H1 (cell line): Measurements from ENCODE around the gene MGST3. TPM values are rescaled to one million over a fixed set of nuclear protein-coding genes. Genes with fewer than 3 reads are reported as not detected.

Experiments used
- CTCF ChIA-PET: fragments of 300-600 bp; sonication (Branson Sonifier 250); formaldehyde crosslinking; loops from one replicate; lab custom pipeline; 2021; ENCODE audit not compliant: partially characterized antibody; lab: Charles Lee
- POLR2A ChIA-PET: fragments of 300-600 bp; sonication (Branson Sonifier 250); formaldehyde crosslinking; loops from one replicate; lab custom pipeline; 2021; ENCODE audit warnings: inconsistent platforms; ENCODE audit not compliant: partially characterized antibody; lab: Charles Lee
- DNase-seq, 2 experiments: peaks; one replicate each; pipeline versions ENCODE4 v3.0.0 to v3.0.0-alpha.2; 2010 to 2022; ENCODE audit warnings: low spot score in 2 of 2, low read depth in 1 of 2, mixed read lengths in 1 of 2
- FAIRE-seq: peaks from 2 replicates; lab custom pipeline; 2011; peaks lifted over from hg19 to GRCh38; lab: Jason Lieb, UNC
- H2AFZ ChIP-seq: 2 replicates; pipeline ENCODE4 v1.8.1; 2012; ENCODE audit warnings: low read length, inconsistent platforms
- H2AK5ac ChIP-seq: 2 replicates; pipeline ENCODE4 v1.6.1; 2013; ENCODE audit warnings: low read depth, low read length
- H2BK120ac ChIP-seq: replicated peaks from 2 replicates; pipeline ENCODE3; 2013; ENCODE audit warnings: low read depth, low read length, inconsistent platforms
- H2BK12ac ChIP-seq: 2 replicates; pipeline ENCODE4 v1.6.1; 2013; ENCODE audit warnings: low read depth, low read length
- H2BK15ac ChIP-seq: 2 replicates; pipeline ENCODE4 v1.6.1; 2013; ENCODE audit warnings: low read length
- H2BK20ac ChIP-seq: 2 replicates; pipeline ENCODE4 v1.6.1; 2013; ENCODE audit warnings: low read length
- H2BK5ac ChIP-seq: 2 replicates; pipeline ENCODE4 v1.6.1; 2013; ENCODE audit warnings: low read depth, low read length
- H3K14ac ChIP-seq: 2 replicates; pipeline ENCODE4 v1.6.1; 2013; ENCODE audit warnings: inconsistent platforms; ENCODE audit not compliant: insufficient read length
- H3K18ac ChIP-seq: 2 replicates; pipeline ENCODE4 v1.6.1; 2013; ENCODE audit warnings: low read length; ENCODE audit errors: extremely low read depth
- H3K23ac ChIP-seq: 2 replicates; pipeline ENCODE4 v1.6.1; 2013; ENCODE audit warnings: inconsistent platforms; ENCODE audit not compliant: insufficient read length
- H3K23me2 ChIP-seq: 2 replicates; pipeline ENCODE4 v1.6.1; 2013; ENCODE audit warnings: low read depth, low read length
- H3K27ac ChIP-seq: 2 replicates; pipeline ENCODE4 v1.6.1; 2011; ENCODE audit warnings: low read depth, low read length, inconsistent platforms
- H3K27me3 ChIP-seq, 4 experiments: replicated peaks in 1 of 4; 1 replicate in 1 of 4; 2 replicates in 3 of 4; pipeline versions ENCODE4 v1.6.1 to v1.8.1; 2011 to 2013; ENCODE audit warnings: low read length in 3 of 4, mild to moderate bottlenecking in 3 of 4, inconsistent platforms in 2 of 4, mixed read lengths in 2 of 4, moderate library complexity in 1 of 4; ENCODE audit not compliant: control insufficient read depth in 3 of 4, insufficient read depth in 3 of 4; ENCODE audit errors: extremely low read depth in 1 of 4
- H3K36me3 ChIP-seq, 4 experiments: 2 replicates each; pipeline versions ENCODE4 v1.6.1 to v1.8.1; 2011 to 2013; ENCODE audit warnings: mild to moderate bottlenecking in 4 of 4, low read length in 3 of 4, moderate library complexity in 2 of 4, control low read depth in 1 of 4, inconsistent platforms in 1 of 4; ENCODE audit not compliant: insufficient read depth in 4 of 4, control insufficient read depth in 2 of 4
- H3K4ac ChIP-seq: replicated peaks from 2 replicates; pipeline ENCODE3; 2013; ENCODE audit warnings: low read length, low read depth, mixed read lengths, inconsistent platforms; ENCODE audit not compliant: insufficient read length
- H3K4me1 ChIP-seq, 4 experiments: replicated peaks in 1 of 4; 1 replicate in 1 of 4; 2 replicates in 3 of 4; pipeline versions ENCODE4 v1.6.1 to v1.8.1; 2011 to 2013; ENCODE audit warnings: low read length in 3 of 4, inconsistent platforms in 2 of 4, mixed read lengths in 1 of 4; ENCODE audit not compliant: insufficient read depth in 4 of 4, control insufficient read depth in 3 of 4
- H3K4me2 ChIP-seq, 2 experiments: 2 replicates each; pipeline versions ENCODE4 v1.6.1 to v1.8.1; 2011 to 2013; ENCODE audit warnings: low read depth in 2 of 2, low read length in 2 of 2, control low read depth in 1 of 2, inconsistent platforms in 1 of 2, mild to moderate bottlenecking in 1 of 2; ENCODE audit not compliant: insufficient read depth in 1 of 2
- H3K4me3 ChIP-seq, 4 experiments: fragments of 200-600, 300-600 bp in 1 of 4; sonication (generic), shearing (Covaris generic), sonication (Bioruptor Twin) in 1 of 4; 2 replicates each; pipeline versions ENCODE4 v1.5.1 to v1.8.1; 2011 to 2016; ENCODE audit warnings: low read length in 4 of 4, low read depth in 3 of 4, control low read depth in 2 of 4, inconsistent platforms in 2 of 4, mild to moderate bottlenecking in 2 of 4, mixed read lengths in 1 of 4, moderate library complexity in 1 of 4; ENCODE audit not compliant: insufficient read depth in 2 of 4; ENCODE audit errors: extremely low read depth in 1 of 4
- H3K56ac ChIP-seq: replicated peaks from 2 replicates; pipeline ENCODE3; 2013; ENCODE audit warnings: low read depth, mild to moderate bottlenecking, mixed read lengths, low read length, inconsistent platforms; ENCODE audit not compliant: insufficient read length
- H3K79me1 ChIP-seq: 2 replicates; pipeline ENCODE4 v1.6.1; 2013; ENCODE audit warnings: low read depth, low read length, control low read depth
- H3K79me2 ChIP-seq, 2 experiments: 2 replicates each; pipeline versions ENCODE4 v1.6.1 to v1.8.1; 2012 to 2013; ENCODE audit warnings: low read length in 2 of 2, mild to moderate bottlenecking in 2 of 2, inconsistent platforms in 1 of 2; ENCODE audit not compliant: insufficient read depth in 2 of 2, control insufficient read depth in 1 of 2
- H3K9ac ChIP-seq, 4 experiments: replicated peaks in 1 of 4; 1 replicate in 1 of 4; 2 replicates in 3 of 4; pipeline versions ENCODE4 v1.6.1 to v1.8.1; 2011 to 2013; ENCODE audit warnings: low read depth in 3 of 4, low read length in 3 of 4, control low read depth in 2 of 4, mild to moderate bottlenecking in 2 of 4, moderate library complexity in 2 of 4, inconsistent platforms in 1 of 4; ENCODE audit errors: extremely low read depth in 1 of 4
- H3K9me3 ChIP-seq, 2 experiments: 2 replicates each; pipeline versions ENCODE4 v1.6.1 to v1.8.1; 2012 to 2013; ENCODE audit warnings: mild to moderate bottlenecking in 2 of 2, moderate library complexity in 2 of 2, control low read depth in 1 of 2, inconsistent platforms in 1 of 2, low read depth in 1 of 2, low read length in 1 of 2, mixed read lengths in 1 of 2; ENCODE audit not compliant: insufficient read depth in 2 of 2
- H4K20me1 ChIP-seq, 2 experiments: replicated peaks in 1 of 2; 2 replicates each; pipeline versions ENCODE3 to v1.8.1; 2011 to 2013; ENCODE audit warnings: inconsistent platforms in 2 of 2, low read length in 2 of 2, mild to moderate bottlenecking in 1 of 2; ENCODE audit not compliant: insufficient read depth in 2 of 2, control insufficient read depth in 1 of 2
- H4K5ac ChIP-seq: 2 replicates; pipeline ENCODE4 v1.6.1; 2013; ENCODE audit warnings: low read length, low read depth, mixed read lengths, inconsistent platforms; ENCODE audit not compliant: insufficient read length
- H4K8ac ChIP-seq: 2 replicates; pipeline ENCODE4 v1.8.0; 2013; ENCODE audit warnings: mild to moderate bottlenecking, moderate library complexity, low read length, inconsistent platforms; ENCODE audit not compliant: insufficient read depth; ENCODE audit errors: extremely low read depth
- H4K91ac ChIP-seq: replicated peaks from 2 replicates; pipeline ENCODE3; 2013; ENCODE audit warnings: low read length, mixed read lengths, inconsistent platforms; ENCODE audit not compliant: insufficient read length
- CBX5 ChIP-seq: fragments of 300-800, 300-1000 bp; sonication (generic); IDR thresholded peaks from 2 replicates; pipeline ENCODE4 v1.7.1; 2016; ENCODE audit warnings: antibody characterized with exemption, low read length, low read depth
- EGR1 ChIP-seq: IDR thresholded peaks from 2 replicates; pipeline ENCODE4 v1.6.1; 2011; ENCODE audit warnings: low read depth, low read length, borderline replicate concordance
- EP300 ChIP-seq, 2 experiments: IDR thresholded peaks; 1 replicate in 1 of 2; 2 replicates in 1 of 2; pipeline ENCODE4 v1.6.1; 2011 to 2012; ENCODE audit warnings: low read depth in 2 of 2, low read length in 2 of 2, mild to moderate bottlenecking in 2 of 2, borderline replicate concordance in 1 of 2, inconsistent platforms in 1 of 2, moderate library complexity in 1 of 2
- FOSL1 ChIP-seq: IDR thresholded peaks from 2 replicates; pipeline ENCODE4 v1.6.1; 2011; ENCODE audit warnings: mild to moderate bottlenecking, low read depth, low read length, moderate library complexity; ENCODE audit not compliant: insufficient read depth
- GTF2F1 ChIP-seq: IDR thresholded peaks from 2 replicates; pipeline ENCODE4 v1.6.1; 2012; ENCODE audit warnings: low read depth, low read length, improper control_type of control experiment, borderline replicate concordance
- HDAC2 ChIP-seq, 2 experiments: fragments of 300-600 bp in 1 of 2; sonication (generic) in 1 of 2; IDR thresholded peaks; 2 replicates each; pipeline ENCODE4 v1.6.1; 2011 to 2012; ENCODE audit warnings: low read depth in 2 of 2, low read length in 2 of 2, mild to moderate bottlenecking in 2 of 2, moderate library complexity in 2 of 2, borderline replicate concordance in 1 of 2, inconsistent platforms in 1 of 2
- PHF8 ChIP-seq: fragments of 200-600 bp; sonication (generic); conservative IDR thresholded peaks from 2 replicates; pipeline ENCODE4 v1.7.1; 2012; ENCODE audit warnings: low read depth, mild to moderate bottlenecking, inconsistent platforms, low read length, moderate library complexity
- RAD21 ChIP-seq, 2 experiments: IDR thresholded peaks in 1 of 2; conservative IDR thresholded peaks in 1 of 2; 2 replicates each; pipeline ENCODE4 v1.6.1; 2011; ENCODE audit warnings: low read depth in 2 of 2, low read length in 2 of 2, improper control_type of control experiment in 1 of 2, inconsistent platforms in 1 of 2, mild to moderate bottlenecking in 1 of 2, moderate library complexity in 1 of 2
- RBBP5 ChIP-seq: IDR thresholded peaks from 2 replicates; pipeline ENCODE4 v1.7.1; 2012; ENCODE audit warnings: low read depth, mild to moderate bottlenecking, inconsistent platforms, low read length, moderate library complexity, borderline replicate concordance
- SAP30 ChIP-seq: fragments of 300-600 bp; sonication (generic); IDR thresholded peaks from 2 replicates; pipeline ENCODE4 v1.7.1; 2012; ENCODE audit warnings: low read length, moderate library complexity, mild to moderate bottlenecking, inconsistent platforms; ENCODE audit not compliant: insufficient read depth, insufficient replicate concordance
- SP2 ChIP-seq: IDR thresholded peaks from 2 replicates; pipeline ENCODE4 v1.6.1; 2012; ENCODE audit warnings: mild to moderate bottlenecking, low read length, inconsistent platforms
- SUZ12 ChIP-seq: fragments of 200-600 bp; sonication (generic); IDR thresholded peaks from 2 replicates; pipeline ENCODE4 v1.6.1; 2012; ENCODE audit warnings: mild to moderate bottlenecking, inconsistent platforms, low read length, moderate library complexity, mixed read lengths
- TAF7 ChIP-seq: optimal IDR thresholded peaks from 2 replicates; pipeline ENCODE3; 2011; ENCODE audit warnings: low read depth, mild to moderate bottlenecking, inconsistent platforms, low read length, moderate library complexity, borderline replicate concordance
- WGBS, 2 experiments: shearing (Covaris generic) in 1 of 2; methylation state at CpG; one replicate each; pipeline versions ENCODE4 v1.1.6 to v1.1.7; 2013 to 2015; ENCODE audit warnings: low lambda C conversion rate in 2 of 2, mixed read lengths in 2 of 2, inconsistent platforms in 1 of 2, low coverage in 1 of 2, missing lambda C conversion rate in 1 of 2; ENCODE audit not compliant: insufficient replicate concordance in 2 of 2, insufficient coverage in 1 of 2, insufficient read length in 1 of 2; ENCODE audit errors: extremely low coverage in 1 of 2, missing lambda C conversion rate in 1 of 2; 5-methylcytosine and 5-hydroxymethylcytosine counted together
- polyA plus RNA-seq, 7 experiments: library from polyadenylated mRNA; depleted of rRNA in 3 of 7; stranded (reverse) in 5 of 7; unstranded in 2 of 7; fragments of >200 nt in 5 of 7; fragments of 200-250 nt in 2 of 7; gene quantifications; 1 replicate in 5 of 7; 2 replicates in 1 of 7; 4 replicates in 1 of 7; pipeline versions ENCODE4 v1.2.1 to v1.2.3, GENCODE V29; 2011 to 2013; ENCODE audit warnings: missing spikeins in 2 of 7, mixed read lengths in 2 of 7
- total RNA-seq: library from RNA; stranded (reverse); fragmentation: NEBNext Ultra II Directional; extraction: Animal tissue kit (Norgen Biotek cat#: 25700); gene quantifications from 2 replicates; pipeline ENCODE4 v1.2.1, GENCODE V29; 2021

Gene MGST3
- total and polyA plus RNA-seq, 2 of the 8 experiments (the other 6 are each of a cell fraction or from before 2014, with no cell fraction given) = 124 to 257 TPM

DNA sequence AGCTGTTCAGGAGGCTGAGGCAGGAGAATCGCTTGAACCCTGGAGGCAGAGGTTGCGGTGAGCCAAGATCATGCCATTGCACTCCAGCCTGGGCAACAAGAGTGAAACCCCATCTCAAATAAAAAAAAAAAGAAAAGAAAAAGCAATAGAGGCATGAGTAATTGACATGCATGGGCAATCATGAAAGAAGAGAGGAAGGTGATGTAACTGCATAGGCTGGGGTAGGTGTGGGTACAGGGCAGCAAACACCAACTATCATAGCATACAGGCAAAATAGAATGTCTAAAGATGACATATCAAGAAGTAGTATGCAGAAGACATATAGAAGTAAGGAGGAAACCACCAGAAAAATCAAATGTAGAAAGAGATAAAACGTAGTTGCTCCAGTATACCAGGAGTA, 19.0 kb upstream of the MGST3 start:
- no peaks in the 10 kb centered on the region for H3K23me2 ChIP-seq
- no peak overlapping the region for H3K18ac ChIP-seq
- no peaks in the 10 kb centered on the region for H3K79me1 ChIP-seq
- H3K79me2 ChIP-seq = no peaks in the 10 kb centered on the region
- no peaks in the 10 kb centered on the region for H3K36me3 ChIP-seq
- H2BK20ac ChIP-seq = no peak overlapping the region
- H2AFZ ChIP-seq = no peak overlapping the region
- H3K56ac ChIP-seq = no peak overlapping the region
- no peak overlapping the region for H3K4me2 ChIP-seq
- 92% methylated on average over 3 of the region's 3 CpGs; no CpG with 5 or more reads in 1 of the 2 experiments for WGBS, 2 experiments
- no peak overlapping the region for H3K14ac ChIP-seq
- ChIA-PET CTCF (interaction anchor here (0.7 kb wide), 1 partner anchor 205 kb away, joined by 3 read pairs; no protein-coding TSS in a partner anchor), POLR2A (no interaction called here)
- no peak overlapping the region for H4K5ac ChIP-seq
- DNase-seq = no peak
- H3K27me3 ChIP-seq = no peaks in the 10 kb centered on the region
- H2BK15ac ChIP-seq = no peak overlapping the region
- no peaks in the 10 kb centered on the region for H3K9me3 ChIP-seq
- no peak overlapping the region for H3K23ac ChIP-seq
- no peak overlapping the region for H2BK12ac ChIP-seq
- H2BK120ac ChIP-seq = no peak overlapping the region
- no peak overlapping the region for H3K27ac ChIP-seq
- H2BK5ac ChIP-seq = no peak overlapping the region
- H4K20me1 ChIP-seq = no peaks in the 10 kb centered on the region
- peaks cover 0 to 6% (median 2%) of the 10 kb centered on the region in 4 experiments; a peak in 4 of 7 replicates for H3K4me1 ChIP-seq
- no peak overlapping the region for H2AK5ac ChIP-seq
- no peak overlapping the region for H4K8ac ChIP-seq
- H3K4me3 ChIP-seq = no peak overlapping the region
- H3K9ac ChIP-seq = no peak overlapping the region
- no peak overlapping the region for H3K4ac ChIP-seq
- no peak for FAIRE-seq
- H4K91ac ChIP-seq = no peak overlapping the region
- no peak for TF ChIP-seq SUZ12
- TF ChIP-seq TAF7 = no peak
- TF ChIP-seq HDAC2 (IDR thresholded peaks at IDR 0.05; ENCODE audit: borderline replicate concordance in 1 of 2, low read depth in 2 of 2, low read length in 2 of 2) = no peak
- TF ChIP-seq FOSL1 = no peak
- no peak for TF ChIP-seq RBBP5
- no peak for TF ChIP-seq GTF2F1
- no peak for TF ChIP-seq EGR1
- TF ChIP-seq PHF8 = no peak
- TF ChIP-seq SAP30 = no peak
- no peak for TF ChIP-seq SP2
- TF ChIP-seq CBX5 = no peak
- TF ChIP-seq EP300 (IDR thresholded peaks at IDR 0.05; ENCODE audit: borderline replicate concordance in 1 of 2, low read depth in 2 of 2, low read length in 2 of 2) = no peak
- no peak for TF ChIP-seq RAD21 (IDR thresholded peaks at IDR 0.05 in 1 of 2, conservative IDR thresholded peaks at IDR 0.05 in 1 of 2; ENCODE audit: low read depth in 2 of 2, low read length in 2 of 2)
